ENCODE results near the gene CCDC91. TPM values are rescaled to one million over a fixed set of nuclear protein-coding genes. Genes with fewer than 3 reads are reported as not detected.

Gene CCDC91
- polyA plus RNA-seq, 1 donor: 20.8 TPM

- Histone ChIP-seq H3K4me1 (ENCODE audit: control insufficient read depth, insufficient read depth, low read length) (no peaks in the 10 kb centered on the region), H3K4me3 (ENCODE audit: low read length) (no peak overlapping the region), H3K27me3 (ENCODE audit: control insufficient read depth, insufficient read depth, low read length) (no peaks in the 10 kb centered on the region), H3K36me3 (ENCODE audit: control insufficient read depth, insufficient read depth, low read length) (no peaks in the 10 kb centered on the region), H3K9me3 (ENCODE audit: control insufficient read depth, low read depth, low read length) (no peaks in the 10 kb centered on the region), H3K27ac (ENCODE audit: low read length) (no peak overlapping the region)
- DNase-seq: no peak
- no CpG with 5 or more reads among the region's 4 CpGs for WGBS (ENCODE audit: insufficient coverage, low lambda C conversion rate)
Observed at GRCh38 chr12:28539691-28540323, 349.6 kb downstream of the CCDC91 start.

GRCh38 chr12:28540324-28540714 is 350.1 kb downstream of the CCDC91 start:
- Histone ChIP-seq H3K27me3 (ENCODE audit: control insufficient read depth, insufficient read depth, low read length) (no peaks in the 10 kb centered on the region), H3K9me3 (ENCODE audit: control insufficient read depth, low read depth, low read length) (no peaks in the 10 kb centered on the region), H3K36me3 (ENCODE audit: control insufficient read depth, insufficient read depth, low read length) (no peaks in the 10 kb centered on the region), H3K4me3 (ENCODE audit: low read length) (no peak overlapping the region), H3K27ac (ENCODE audit: low read length) (no peak overlapping the region), H3K4me1 (ENCODE audit: control insufficient read depth, insufficient read depth, low read length) (no peaks in the 10 kb centered on the region)
- WGBS (ENCODE audit: insufficient coverage, low lambda C conversion rate): no CpG with 5 or more reads among the region's 2 CpGs
- no peak for DNase-seq

- Histone ChIP-seq H3K27ac (ENCODE audit: low read length) (no peak overlapping the region), H3K36me3 (ENCODE audit: control insufficient read depth, insufficient read depth, low read length) (no peaks in the 10 kb centered on the region), H3K4me3 (ENCODE audit: low read length) (no peak overlapping the region), H3K9me3 (ENCODE audit: control insufficient read depth, low read depth, low read length) (no peaks in the 10 kb centered on the region), H3K27me3 (ENCODE audit: control insufficient read depth, insufficient read depth, low read length) (no peaks in the 10 kb centered on the region), H3K4me1 (ENCODE audit: control insufficient read depth, insufficient read depth, low read length) (no peaks in the 10 kb centered on the region)
- no peak for DNase-seq
- 100% methylated on average over 3 of the region's 10 CpGs for WGBS (ENCODE audit: insufficient coverage, low lambda C conversion rate)
Observed at GRCh38 chr12:28543021-28543890, 353.0 kb downstream of the CCDC91 start.

GRCh38 chr12:28550757-28551704 is 360.8 kb downstream of the CCDC91 start:
- no peak overlapping the region for H3K4me3 ChIP-seq (ENCODE audit: low read length)
- no peak overlapping the region for H3K27ac ChIP-seq (ENCODE audit: low read length)
- H3K4me1 ChIP-seq (ENCODE audit: control insufficient read depth, insufficient read depth, low read length): no peaks in the 10 kb centered on the region
- 71% methylated on average over 1 of the region's 4 CpGs for WGBS (ENCODE audit: insufficient coverage, low lambda C conversion rate)
- H3K9me3 ChIP-seq (ENCODE audit: control insufficient read depth, low read depth, low read length): no peaks in the 10 kb centered on the region
- DNase-seq: no peak
- no peaks in the 10 kb centered on the region for H3K36me3 ChIP-seq (ENCODE audit: control insufficient read depth, insufficient read depth, low read length)
- no peaks in the 10 kb centered on the region for H3K27me3 ChIP-seq (ENCODE audit: control insufficient read depth, insufficient read depth, low read length)

GRCh38 chr12:28552251-28552970 is 362.2 kb downstream of the CCDC91 start:
- WGBS (ENCODE audit: insufficient coverage, low lambda C conversion rate): 100% methylated on average over 1 of the region's 4 CpGs
- no peak overlapping the region for H3K27ac ChIP-seq (ENCODE audit: low read length)
- no peaks in the 10 kb centered on the region for H3K9me3 ChIP-seq (ENCODE audit: control insufficient read depth, low read depth, low read length)
- DNase-seq: no peak
- H3K4me1 ChIP-seq (ENCODE audit: control insufficient read depth, insufficient read depth, low read length): no peaks in the 10 kb centered on the region
- no peak overlapping the region for H3K4me3 ChIP-seq (ENCODE audit: low read length)
- H3K36me3 ChIP-seq (ENCODE audit: control insufficient read depth, insufficient read depth, low read length): no peaks in the 10 kb centered on the region
- no peaks in the 10 kb centered on the region for H3K27me3 ChIP-seq (ENCODE audit: control insufficient read depth, insufficient read depth, low read length)

GRCh38 chr12:28555748-28556147 is 365.5 kb downstream of the CCDC91 start:
- Histone ChIP-seq H3K27ac (ENCODE audit: low read length) (no peak overlapping the region), H3K27me3 (ENCODE audit: control insufficient read depth, insufficient read depth, low read length) (no peaks in the 10 kb centered on the region), H3K36me3 (ENCODE audit: control insufficient read depth, insufficient read depth, low read length) (no peaks in the 10 kb centered on the region), H3K9me3 (ENCODE audit: control insufficient read depth, low read depth, low read length) (no peaks in the 10 kb centered on the region), H3K4me3 (ENCODE audit: low read length) (no peak overlapping the region), H3K4me1 (ENCODE audit: control insufficient read depth, insufficient read depth, low read length) (no peaks in the 10 kb centered on the region)
- 100% methylated on average over 1 of the region's 4 CpGs for WGBS (ENCODE audit: insufficient coverage, low lambda C conversion rate)
- DNase-seq: no peak

- Histone ChIP-seq H3K27ac (ENCODE audit: low read length) (no peak overlapping the region), H3K27me3 (ENCODE audit: control insufficient read depth, insufficient read depth, low read length) (no peaks in the 10 kb centered on the region), H3K36me3 (ENCODE audit: control insufficient read depth, insufficient read depth, low read length) (no peaks in the 10 kb centered on the region), H3K4me3 (ENCODE audit: low read length) (no peak overlapping the region), H3K4me1 (ENCODE audit: control insufficient read depth, insufficient read depth, low read length) (no peaks in the 10 kb centered on the region), H3K9me3 (ENCODE audit: control insufficient read depth, low read depth, low read length) (no peaks in the 10 kb centered on the region)
- 83% methylated on average over 1 of the region's 1 CpG for WGBS (ENCODE audit: insufficient coverage, low lambda C conversion rate)
- DNase-seq: no peak
Observed at GRCh38 chr12:28558250-28558649, 368.0 kb downstream of the CCDC91 start.

- Histone ChIP-seq H3K4me1 (ENCODE audit: control insufficient read depth, insufficient read depth, low read length) (no peaks in the 10 kb centered on the region), H3K36me3 (ENCODE audit: control insufficient read depth, insufficient read depth, low read length) (no peaks in the 10 kb centered on the region), H3K27me3 (ENCODE audit: control insufficient read depth, insufficient read depth, low read length) (no peaks in the 10 kb centered on the region), H3K27ac (ENCODE audit: low read length) (no peak overlapping the region), H3K9me3 (ENCODE audit: control insufficient read depth, low read depth, low read length) (no peaks in the 10 kb centered on the region), H3K4me3 (ENCODE audit: low read length) (no peak overlapping the region)
- DNase-seq: no peak
- 0% methylated on average over 1 of the region's 3 CpGs for WGBS (ENCODE audit: insufficient coverage, low lambda C conversion rate)
Observed at GRCh38 chr12:28563286-28563685, 373.0 kb downstream of the CCDC91 start.

GRCh38 chr12:28563936-28564335 is 373.7 kb downstream of the CCDC91 start:
- H3K36me3 ChIP-seq (ENCODE audit: control insufficient read depth, insufficient read depth, low read length): no peaks in the 10 kb centered on the region
- no peaks in the 10 kb centered on the region for H3K27me3 ChIP-seq (ENCODE audit: control insufficient read depth, insufficient read depth, low read length)
- no peak overlapping the region for H3K27ac ChIP-seq (ENCODE audit: low read length)
- no peaks in the 10 kb centered on the region for H3K9me3 ChIP-seq (ENCODE audit: control insufficient read depth, low read depth, low read length)
- no peak overlapping the region for H3K4me3 ChIP-seq (ENCODE audit: low read length)
- no peaks in the 10 kb centered on the region for H3K4me1 ChIP-seq (ENCODE audit: control insufficient read depth, insufficient read depth, low read length)
- no CpG with 5 or more reads among the region's 2 CpGs for WGBS (ENCODE audit: insufficient coverage, low lambda C conversion rate)
- no peak for DNase-seq

- H3K36me3 ChIP-seq (ENCODE audit: control insufficient read depth, insufficient read depth, low read length): no peaks in the 10 kb centered on the region
- WGBS (ENCODE audit: insufficient coverage, low lambda C conversion rate): 100% methylated on average over 1 of the region's 3 CpGs
- DNase-seq: no peak
- no peak overlapping the region for H3K27ac ChIP-seq (ENCODE audit: low read length)
- no peak overlapping the region for H3K4me3 ChIP-seq (ENCODE audit: low read length)
- no peaks in the 10 kb centered on the region for H3K9me3 ChIP-seq (ENCODE audit: control insufficient read depth, low read depth, low read length)
- no peaks in the 10 kb centered on the region for H3K4me1 ChIP-seq (ENCODE audit: control insufficient read depth, insufficient read depth, low read length)
- no peaks in the 10 kb centered on the region for H3K27me3 ChIP-seq (ENCODE audit: control insufficient read depth, insufficient read depth, low read length)
Observed at GRCh38 chr12:28568118-28568517, 377.9 kb downstream of the CCDC91 start.
